G401 (cell line): ENCODE data around the gene PNMA8B. TPM values are rescaled to one million over a fixed set of nuclear protein-coding genes. Genes with fewer than 3 reads are reported as not detected.
"Not testable (repeated sequence)": the region's sequence is repeated elsewhere in the genome, so short reads cannot be mapped to it uniquely, and the experiment has no call there.

Source experiments
- DNase-seq: peaks from one replicate; pipeline ENCODE4 v3.0.0-alpha.2; 2015; ENCODE audit warnings: low spot score
- in situ Hi-C: cut with HindIII; loops from 2 replicates; pipeline ENCODE4 v1.10.0; 2016; ENCODE audit warnings: low sequenced_read_pairs, mixed read lengths
- total RNA-seq: library from RNA; depleted of rRNA; stranded (reverse); fragments of >200 nt; shearing (Covaris generic); gene quantifications from 2 replicates; pipeline ENCODE4 v1.2.3, GENCODE V29; 2014; rRNA removed

PNMA8B gene
- not detected in 2 replicates for total RNA-seq

GRCh38 chr19:46495786-46496099, at the start of gene PNMA8B:
PNMA8B (minus strand) TSS chr19:46495867; CDS start chr19:46495465, 402 bp downstream.
- in situ Hi-C loops: no loop called here
- DNase-seq: peak; percentile 92

GRCh38 chr19:46544651-46545050, 49.0 kb upstream of the PNMA8B start:
- no peak for DNase-seq
- in situ Hi-C loops: loop anchor here (25.0 kb wide), 1 partner anchor 143 kb away; no protein-coding TSS in a partner anchor

GRCh38 chr19:46542428-46543230, 47.0 kb upstream of the PNMA8B start:
- peak; percentile 93 for DNase-seq
- in situ Hi-C loops: loop anchor here (25.0 kb wide), 1 partner anchor 145 kb away; no protein-coding TSS in a partner anchor

- peak; percentile 33 for DNase-seq
- in situ Hi-C loops: loop anchor here (25.0 kb wide), 1 partner anchor 150 kb away; no protein-coding TSS in a partner anchor
Measured at GRCh38 chr19:46537136-46538097, 41.8 kb upstream of the PNMA8B start.

GRCh38 chr19:46536391-46536790, 40.7 kb upstream of the PNMA8B start:
- DNase-seq: no peak
- in situ Hi-C loops: loop anchor here (25.0 kb wide), 1 partner anchor 151 kb away; no protein-coding TSS in a partner anchor

GRCh38 chr19:46533621-46534081, 38.0 kb upstream of the PNMA8B start:
- in situ Hi-C loops: loop anchor here (5.0 to 25.0 kb wide), 2 partner anchors 69 to 154 kb away; partner anchors contain the start of gene CALM3

GRCh38 chr19:46533078-46533620, 37.5 kb upstream of the PNMA8B start:
- DNase-seq: no peak
- in situ Hi-C loops: loop anchor here (5.0 to 25.0 kb wide), 2 partner anchors 69 to 154 kb away; partner anchors contain the start of gene CALM3

More at GRCh38 chr19:46533621-46534081, 38.0 kb upstream of the PNMA8B start:
- no peak for DNase-seq

- no peak for DNase-seq
Measured at GRCh38 chr19:46530636-46531035, 35.0 kb upstream of the PNMA8B start.

GRCh38 chr19:46529622-46530451, 34.2 kb upstream of the PNMA8B start:
- in situ Hi-C loops: loop anchor here (5.0 to 25.0 kb wide), 2 partner anchors 72 to 157 kb away; partner anchors contain the start of gene CALM3
- peak; percentile 63 for DNase-seq

More at GRCh38 chr19:46530636-46531035, 35.0 kb upstream of the PNMA8B start:
- in situ Hi-C loops: loop anchor here (5.0 to 25.0 kb wide), 2 partner anchors 72 to 157 kb away; partner anchors contain the start of gene CALM3

- DNase-seq: no peak
- in situ Hi-C loops: loop anchor here (25.0 kb wide), 1 partner anchor 158 kb away; no protein-coding TSS in a partner anchor
Measured at GRCh38 chr19:46528601-46529590, 33.2 kb upstream of the PNMA8B start.

GRCh38 chr19:46526801-46527200, 31.1 kb upstream of the PNMA8B start:
- not testable (repeated sequence) for DNase-seq
- in situ Hi-C loops: loop anchor here (25.0 kb wide), 1 partner anchor 160 kb away; no protein-coding TSS in a partner anchor

- no peak for DNase-seq
- in situ Hi-C loops: no loop called here
Measured at GRCh38 chr19:46524308-46524707, 28.6 kb upstream of the PNMA8B start.

GRCh38 chr19:46522988-46523387, 27.3 kb upstream of the PNMA8B start:
- DNase-seq, in situ Hi-C loops: not testable (repeated sequence)

- in situ Hi-C loops: no loop called here
- no peak for DNase-seq
Measured at GRCh38 chr19:46521241-46521868, 25.7 kb upstream of the PNMA8B start.

- in situ Hi-C loops: no loop called here
- DNase-seq: no peak
Measured at GRCh38 chr19:46520616-46521015, 24.9 kb upstream of the PNMA8B start.

GRCh38 chr19:46517471-46517870, 21.8 kb upstream of the PNMA8B start:
- in situ Hi-C loops: no loop called here
- no peak for DNase-seq
